Stimulated activated CD4-positive, alpha-beta T cell treated with anti-CD3 and anti-CD28 coated beads, Interleukin-12 subunit alpha, Interleukin-12 subunit beta, amount 100 ng/mL, for 48 hours (primary cell): ENCODE data around the gene RELN.
"Not testable (repeated sequence)": the region's sequence is repeated elsewhere in the genome, so short reads cannot be mapped to it uniquely, and the experiment has no call there.

Source experiments
- DNase-seq, 3 donors: peaks; one replicate each; pipeline ENCODE4 v3.0.0-alpha.2; 2020; ENCODE audit warnings: low read depth in 2 of 3, low spot score in 1 of 3

Gene RELN

GRCh38 chr7:103795787-103796186 lies 193.7 kb downstream of the RELN start:
- DNase-seq = no peak

- DNase-seq = no peak
Observed at GRCh38 chr7:103795107-103795506, 194.4 kb downstream of the RELN start.

GRCh38 chr7:103794424-103794823 lies 195.0 kb downstream of the RELN start:
- no peak for DNase-seq

- no peak for DNase-seq
Observed at GRCh38 chr7:103793614-103794013, 195.8 kb downstream of the RELN start.

GRCh38 chr7:103791894-103792293 lies 197.6 kb downstream of the RELN start:
- no peak for DNase-seq

- not testable (repeated sequence) for DNase-seq
Observed at GRCh38 chr7:103787041-103787440, 202.4 kb downstream of the RELN start.

GRCh38 chr7:103784646-103785286 lies 204.7 kb downstream of the RELN start:
- no peak for DNase-seq

GRCh38 chr7:103781409-103781808 lies 208.0 kb downstream of the RELN start:
- DNase-seq = no peak

GRCh38 chr7:103780561-103780960 lies 208.9 kb downstream of the RELN start:
- not testable (repeated sequence) for DNase-seq

- no peak for DNase-seq
Observed at GRCh38 chr7:103777440-103777839, 212.0 kb downstream of the RELN start.

- no peak for DNase-seq
Observed at GRCh38 chr7:103773726-103774125, 215.7 kb downstream of the RELN start.

- no peak for DNase-seq
Observed at GRCh38 chr7:103772171-103772773, 217.2 kb downstream of the RELN start.

- no peak for DNase-seq
Observed at GRCh38 chr7:103771294-103771693, 218.2 kb downstream of the RELN start.

- no peak for DNase-seq
Observed at GRCh38 chr7:103766660-103767059, 222.8 kb downstream of the RELN start.

GRCh38 chr7:103765901-103766300 lies 223.6 kb downstream of the RELN start:
- no peak for DNase-seq

GRCh38 chr7:103764901-103765300 lies 224.6 kb downstream of the RELN start:
- DNase-seq = no peak

- DNase-seq = no peak
Observed at GRCh38 chr7:103762877-103763276, 226.6 kb downstream of the RELN start.

GRCh38 chr7:103762065-103762760 lies 227.2 kb downstream of the RELN start:
- DNase-seq = no peak

- no peak for DNase-seq
Observed at GRCh38 chr7:103752995-103753394, 236.5 kb downstream of the RELN start.

- no peak for DNase-seq
Observed at GRCh38 chr7:103751311-103751880, 238.1 kb downstream of the RELN start.

GRCh38 chr7:103748680-103749079 lies 240.8 kb downstream of the RELN start:
- DNase-seq = no peak

GRCh38 chr7:103735377-103735776 lies 254.1 kb downstream of the RELN start:
- no peak for DNase-seq
